GM23338 (cell line): ENCODE measurements around the gene TSHZ2.

Experiments
- CREB1 ChIP-seq: fragments of 250-450 bp; sonication (Bioruptor Pico); IDR thresholded peaks from 2 replicates; pipeline ENCODE4 v1.5.0; 2020; ENCODE audit warnings: low read depth, mild to moderate bottlenecking, moderate library complexity
- CTCF ChIP-seq, 2 experiments: fragments of 200-600 bp in 1 of 2; sonication (generic) in 1 of 2; conservative IDR thresholded peaks; 2 replicates each; pipeline versions ENCODE4 v1.5.1 to v1.6.1; 2016 to 2017; ENCODE audit warnings: antibody characterized with exemption in 2 of 2, low read depth in 2 of 2, mild to moderate bottlenecking in 2 of 2, moderate library complexity in 1 of 2
- EZH2 ChIP-seq: fragments of 200-600 bp; sonication (generic); IDR thresholded peaks from one replicate; pipeline ENCODE4 v1.8.0; 2017; ENCODE audit warnings: antibody characterized with exemption, mild to moderate bottlenecking, low read depth; ENCODE audit not compliant: unreplicated experiment
- POLR2AphosphoS5 ChIP-seq: IDR thresholded peaks from 2 replicates; pipeline ENCODE4 v1.6.1; 2016; ENCODE audit warnings: antibody characterized with exemption, low read depth
- REST ChIP-seq: IDR thresholded peaks from one replicate; pipeline ENCODE4 v1.6.1; 2018; ENCODE audit warnings: antibody characterized with exemption; ENCODE audit not compliant: unreplicated experiment

GRCh38 chr20:53421343-53421742, 449.2 kb downstream of the TSHZ2 start:
- TF ChIP-seq POLR2AphosphoS5: no peak
- no peak for TF ChIP-seq CTCF (conservative IDR thresholded peaks at IDR 0.05; ENCODE audit: low read depth in 2 of 2)
- TF ChIP-seq REST: no peak
- no peak for TF ChIP-seq EZH2
- no peak for TF ChIP-seq CREB1 (CRISPR knock-in tag)
